ENCODE data around the gene IRX4. TPM values are rescaled to one million over a fixed set of nuclear protein-coding genes. Genes with fewer than 3 reads are reported as not detected.

IRX4 gene
- total and polyA plus RNA-seq, 9 of the 15 experiments (the other 6 are each of a cell fraction or from before 2014, with no cell fraction given) = not detected

GRCh38 chr5:1875843-1876659 is 6.7 kb downstream of the IRX4 start (continued):
- no peak for TF ChIP-seq SAP30 (IDR thresholded peaks at IDR 0.05; ENCODE audit: borderline replicate concordance, insufficient read depth, low read depth, low read length, poor library complexity, severe bottlenecking)
- no peak for TF ChIP-seq ZNF354B (CRISPR knock-in tag; IDR thresholded peaks at IDR 0.05)
- no peak for TF ChIP-seq USF2 (CRISPR knock-in tag; IDR thresholded peaks at IDR 0.05)
- no peak for TF ChIP-seq HNRNPLL (IDR thresholded peaks at IDR 0.05; ENCODE audit: low read depth, low read length, poor library complexity, severe bottlenecking)
- no peak for TF ChIP-seq ZNF431 (CRISPR knock-in tag; IDR thresholded peaks at IDR 0.05)
- TF ChIP-seq ZNF174 (CRISPR knock-in tag; IDR thresholded peaks at IDR 0.05) = no peak
- no peak for TF ChIP-seq SMAD2 (IDR thresholded peaks at IDR 0.05; ENCODE audit: low read depth, low read length)
- no peak for TF ChIP-seq MCM7 (IDR thresholded peaks at IDR 0.05)

- H3K4me2 ChIP-seq (ENCODE audit: insufficient read depth, low read length) = no peak overlapping the region
- peaks cover 30 to 47% of the 10 kb centered on the region in 2 experiments; a peak in 3 of 5 replicates for H3K27me3 ChIP-seq (ENCODE audit: control insufficient read depth in 2 of 2, insufficient read depth in 2 of 2, low read length in 2 of 2)
Measured at GRCh38 chr5:1875281-1875842, 7.4 kb downstream of the IRX4 start.

More at GRCh38 chr5:1875281-1875842, 7.4 kb downstream of the IRX4 start:
- no peaks in the 10 kb centered on the region for H3K36me3 ChIP-seq (ENCODE audit: control insufficient read depth, insufficient read depth, low read length)
- no peak for FAIRE-seq
- no peak overlapping the region for H2AFZ ChIP-seq (ENCODE audit: low read depth, low read length)
- ChIA-PET POLR2A (no interaction called here), CTCF (ENCODE audit: low intra/inter-chr PET ratio) (interaction anchor here (0.6 kb wide), 1 partner anchor 129 kb away, joined by 4 read pairs; no protein-coding TSS in a partner anchor)
- in situ Hi-C loops (cut with MboI) (no loop called here), intact Hi-C loops (cut with micrococcal nuclease) (no loop called here)
- no peaks in the 10 kb centered on the region for H4K20me1 ChIP-seq (replicated peaks; ENCODE audit: control insufficient read depth, insufficient read depth, low read length)
- no peak overlapping the region for H3K4me3 ChIP-seq
- no peak for TF ChIP-seq ZZZ3 (IDR thresholded peaks at IDR 0.05)
- TF ChIP-seq ZNF318 (IDR thresholded peaks at IDR 0.05; ENCODE audit: borderline replicate concordance in 1 of 2, low read depth in 1 of 2) = no peak
- no peaks in the 10 kb centered on the region for H3K79me2 ChIP-seq (ENCODE audit: control insufficient read depth, insufficient read depth, low read length)
- no TSS peak for BruUV-seq (replicated peaks)
- H3K9me3 ChIP-seq (replicated peaks; ENCODE audit: control insufficient read depth, insufficient read depth, low read depth, low read length) = no peaks in the 10 kb centered on the region
- 10% methylated on average over 23 of the region's 36 CpGs for WGBS (ENCODE audit: insufficient coverage, low coverage, missing lambda C conversion rate)
- ATAC-seq = no peak
- no peaks in the 10 kb centered on the region for H3K9me1 ChIP-seq (ENCODE audit: control insufficient read depth, insufficient read depth, low read length)
- H3K4me1 ChIP-seq (replicated peaks in 1 of 2; ENCODE audit: control insufficient read depth in 2 of 2, insufficient read depth in 2 of 2, low read length in 2 of 2) = peaks cover 0 to 9% of the 10 kb centered on the region in 2 experiments; a peak in 2 of 5 replicates
- no peak overlapping the region for H3K27ac ChIP-seq (ENCODE audit: extremely low read depth, low read depth, low read length)
- no peak for DNase-seq (ENCODE audit: extremely low read depth in 1 of 4, low spot score in 3 of 4)
- H3K9ac ChIP-seq (ENCODE audit: insufficient read depth in 1 of 2, low read depth in 2 of 2, low read length in 2 of 2) = no peak overlapping the region

Measured in K562 (cell line).